DND-41 (cell line): Measurements from ENCODE around the gene LZTFL1.

Experiments used
- CTCF ChIP-seq: IDR thresholded peaks from 2 replicates; pipeline ENCODE4 v1.5.1; 2012; ENCODE audit warnings: borderline replicate concordance, low read length, moderate library complexity, mild to moderate bottlenecking; ENCODE audit not compliant: poor library complexity, severe bottlenecking; ENCODE audit errors: extremely low read depth
- EZH2 ChIP-seq: IDR thresholded peaks from 3 replicates; pipeline ENCODE4 v1.6.1; 2012; ENCODE audit warnings: borderline replicate concordance, low read depth, mild to moderate bottlenecking, moderate library complexity, low read length, inconsistent platforms; ENCODE audit not compliant: severe bottlenecking

GRCh38 chr3:45838466-45838865 lies 3.5 kb downstream of the LZTFL1 start:
- TF ChIP-seq CTCF (no peak), EZH2 (no peak)
